Fibroblast of the aortic adventitia (primary cell): ENCODE data around the gene CHST12. TPM values are rescaled to one million over a fixed set of nuclear protein-coding genes. Genes with fewer than 3 reads are reported as not detected.
"Not testable (repeated sequence)": the region's sequence is repeated elsewhere in the genome, so short reads cannot be mapped to it uniquely, and the experiment has no call there.

Experiments
- DNase-seq: peaks from one replicate; pipeline ENCODE4 v3.0.0-alpha.2; 2010; ENCODE audit warnings: low read depth
- H3K4me3 ChIP-seq: 2 replicates; pipeline ENCODE4 v1.5.1; 2011; ENCODE audit warnings: low read depth, mild to moderate bottlenecking, control low read depth, low read length, moderate library complexity
- total RNA-seq: library from RNA; depleted of rRNA; stranded (reverse); fragments of >200 nt; gene quantifications from 2 replicates; pipeline ENCODE4 v1.2.3, GENCODE V29; 2012; ENCODE audit warnings: low replicate concordance
- TF ChIP-seq, protein P1 (sequence below): IDR thresholded peaks from 2 replicates; pipeline ENCODE4 v1.5.1; 2011; ENCODE audit warnings: mild to moderate bottlenecking, low read length, control low read depth, inconsistent platforms; ENCODE audit not compliant: insufficient read depth

The CHST12 gene
- total RNA-seq, 1 donor = 4.2 TPM

DNA sequence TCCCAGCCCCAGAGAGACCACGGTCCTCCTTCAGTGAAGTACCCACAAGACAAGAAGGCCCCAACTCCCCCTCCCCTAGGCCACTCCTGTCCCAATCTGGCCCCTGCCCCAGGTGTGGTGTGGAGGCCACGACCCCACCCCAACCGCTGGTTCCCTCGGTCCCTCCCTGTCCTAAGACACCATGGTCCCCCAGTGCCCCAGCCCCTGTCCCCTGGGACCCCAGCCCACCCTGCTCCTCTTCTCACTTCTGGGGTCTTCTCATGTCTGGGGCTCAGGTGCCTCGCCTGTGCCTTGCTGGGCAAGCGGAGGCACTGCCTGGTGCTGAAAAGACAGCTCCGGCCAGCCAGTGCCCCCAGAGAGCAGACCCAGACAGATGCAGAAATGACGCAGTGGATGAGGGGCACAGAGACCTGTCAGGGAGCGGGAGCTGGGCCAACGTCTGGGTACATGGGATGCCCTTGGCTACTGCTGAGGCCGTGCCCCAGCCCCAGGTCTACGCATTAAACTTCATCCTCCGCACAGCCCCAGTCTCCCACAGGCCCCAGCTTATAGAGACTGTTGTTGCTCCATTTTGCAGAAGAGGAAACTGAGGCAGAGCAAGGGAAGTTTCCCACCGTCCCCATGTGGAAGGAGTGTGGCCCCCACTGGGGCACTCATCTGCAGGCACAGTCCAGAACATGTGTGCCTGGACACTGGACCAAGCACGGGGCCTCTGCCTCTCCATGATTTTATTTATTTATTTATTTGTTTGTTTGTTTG is 58.0 kb downstream of the CHST12 start:
- DNase-seq = no peak
- TF ChIP-seq, protein P1, sequence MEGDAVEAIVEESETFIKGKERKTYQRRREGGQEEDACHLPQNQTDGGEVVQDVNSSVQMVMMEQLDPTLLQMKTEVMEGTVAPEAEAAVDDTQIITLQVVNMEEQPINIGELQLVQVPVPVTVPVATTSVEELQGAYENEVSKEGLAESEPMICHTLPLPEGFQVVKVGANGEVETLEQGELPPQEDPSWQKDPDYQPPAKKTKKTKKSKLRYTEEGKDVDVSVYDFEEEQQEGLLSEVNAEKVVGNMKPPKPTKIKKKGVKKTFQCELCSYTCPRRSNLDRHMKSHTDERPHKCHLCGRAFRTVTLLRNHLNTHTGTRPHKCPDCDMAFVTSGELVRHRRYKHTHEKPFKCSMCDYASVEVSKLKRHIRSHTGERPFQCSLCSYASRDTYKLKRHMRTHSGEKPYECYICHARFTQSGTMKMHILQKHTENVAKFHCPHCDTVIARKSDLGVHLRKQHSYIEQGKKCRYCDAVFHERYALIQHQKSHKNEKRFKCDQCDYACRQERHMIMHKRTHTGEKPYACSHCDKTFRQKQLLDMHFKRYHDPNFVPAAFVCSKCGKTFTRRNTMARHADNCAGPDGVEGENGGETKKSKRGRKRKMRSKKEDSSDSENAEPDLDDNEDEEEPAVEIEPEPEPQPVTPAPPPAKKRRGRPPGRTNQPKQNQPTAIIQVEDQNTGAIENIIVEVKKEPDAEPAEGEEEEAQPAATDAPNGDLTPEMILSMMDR = no peak
- no peak overlapping the region for H3K4me3 ChIP-seq

DNA sequence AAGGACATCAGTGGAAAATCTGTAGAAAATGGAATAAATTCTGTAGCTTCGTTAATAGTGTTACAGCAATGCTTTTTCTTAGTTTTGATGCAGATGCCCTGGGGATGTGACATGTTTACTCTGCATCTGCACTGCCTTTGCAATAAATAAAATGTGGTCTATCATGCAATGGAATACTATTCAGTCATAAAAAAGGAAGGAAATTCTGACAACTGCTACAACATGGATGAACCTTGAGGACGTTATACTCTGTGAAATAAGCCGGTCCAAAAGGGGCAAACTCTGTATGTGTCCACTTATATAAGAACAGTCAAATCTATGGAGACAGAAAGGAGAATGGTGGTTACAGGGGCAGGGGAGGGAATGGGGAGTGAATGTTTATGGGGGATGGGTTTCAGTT is 59.3 kb downstream of the CHST12 start:
- H3K4me3 ChIP-seq = no peak overlapping the region
- TF ChIP-seq, protein P1 = no peak
- no peak for DNase-seq

DNA sequence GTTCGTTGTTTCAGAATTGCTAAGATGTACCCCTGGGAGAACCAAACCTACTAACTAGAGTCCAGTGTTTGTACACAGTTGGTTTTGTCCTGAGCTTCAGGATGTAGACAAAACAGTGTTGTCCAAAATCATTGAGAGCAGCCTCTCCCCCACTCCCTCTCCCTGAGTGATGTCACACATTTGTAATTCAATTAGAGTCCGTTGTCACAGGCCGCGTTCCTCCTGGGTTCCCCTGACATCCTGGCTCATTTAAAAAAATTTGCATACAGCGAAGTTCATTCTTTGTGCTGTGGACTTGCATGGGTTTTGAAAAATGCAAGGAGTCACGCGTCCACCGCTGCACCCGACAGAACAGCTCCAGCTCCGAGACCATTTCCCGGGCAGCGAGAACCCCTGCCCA is 62.5 kb downstream of the CHST12 start:
- DNase-seq = no peak
- TF ChIP-seq, protein P1 = no peak
- no peak overlapping the region for H3K4me3 ChIP-seq

DNA sequence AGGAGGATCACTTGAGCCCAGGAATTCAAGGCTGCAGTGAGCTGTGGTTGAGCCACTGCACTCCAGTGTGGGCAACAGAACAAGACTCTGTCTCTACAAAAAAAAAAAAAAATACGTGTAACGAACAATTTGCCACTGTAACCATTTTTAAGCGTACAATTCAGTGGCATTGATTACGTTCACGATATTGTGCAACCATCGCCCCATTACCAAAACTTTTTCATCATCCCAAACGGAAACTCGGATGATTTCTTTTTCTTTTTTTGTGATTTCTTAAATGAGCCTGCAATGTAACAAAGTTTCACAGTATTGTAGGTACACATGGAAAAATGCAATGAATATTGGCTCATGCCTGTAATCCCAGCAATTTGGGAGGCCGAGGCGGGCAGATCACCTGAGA is 63.3 kb downstream of the CHST12 start:
- TF ChIP-seq, protein P1 = no peak
- no peak overlapping the region for H3K4me3 ChIP-seq
- no peak for DNase-seq

DNA sequence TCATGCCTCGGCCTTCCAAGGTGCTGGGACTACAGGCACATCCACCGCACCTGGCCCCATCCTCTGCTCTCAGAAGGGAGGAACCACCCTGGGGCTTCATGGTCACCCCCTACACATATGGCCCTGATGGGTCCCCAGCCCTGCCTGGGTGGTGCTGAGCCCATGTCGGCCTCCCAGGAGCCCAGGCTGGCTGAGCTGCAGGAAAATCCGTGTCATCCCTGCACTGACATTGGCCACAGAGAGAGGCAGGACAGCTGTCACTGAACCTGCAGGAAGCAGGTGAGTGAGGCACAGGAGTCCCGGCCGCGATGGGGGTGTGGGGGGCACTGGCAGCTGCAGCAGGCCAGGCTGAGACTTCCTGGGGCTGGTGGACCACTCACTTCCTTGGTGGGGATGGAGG is 64.8 kb downstream of the CHST12 start:
- no peak overlapping the region for H3K4me3 ChIP-seq
- DNase-seq = no peak
- TF ChIP-seq, protein P1 = no peak

DNA sequence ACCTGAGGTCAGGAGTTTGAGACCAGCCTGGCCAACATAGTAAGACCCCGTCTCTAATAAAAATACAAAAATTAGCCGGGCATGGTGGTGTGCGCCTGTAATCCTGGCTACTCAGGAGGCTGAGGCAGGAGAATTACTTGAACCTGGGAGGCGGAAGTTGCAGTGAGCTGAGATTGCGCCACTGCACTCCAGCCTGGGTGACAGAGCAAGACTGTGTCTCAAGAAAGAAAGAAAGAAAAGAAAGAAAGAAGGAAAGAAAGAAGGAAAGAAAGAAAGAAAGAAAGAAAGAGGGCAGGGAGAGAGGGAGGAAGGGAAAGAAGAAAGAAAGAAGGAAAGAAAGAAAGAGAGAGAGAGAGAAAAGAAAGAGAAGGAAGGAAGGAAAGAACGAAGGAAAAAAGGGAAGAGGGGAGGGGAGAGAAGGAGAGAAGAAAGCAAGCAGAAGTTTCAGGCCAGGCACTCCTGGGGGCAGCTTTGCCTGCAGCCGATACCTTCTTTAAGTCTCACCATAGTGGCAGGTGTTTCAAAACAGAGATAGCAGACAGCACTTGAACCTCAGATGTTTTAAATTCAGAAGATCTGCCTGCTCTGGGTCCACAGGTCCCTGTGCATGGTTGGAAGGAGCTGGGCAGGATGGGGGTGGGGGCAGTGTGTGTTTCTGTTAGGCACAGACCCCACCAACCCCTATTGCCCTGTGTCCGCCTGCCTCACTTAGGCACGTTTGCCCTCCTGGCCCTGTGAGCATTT is 66.2 kb downstream of the CHST12 start:
- not testable (repeated sequence) for DNase-seq, H3K4me3 ChIP-seq

DNA sequence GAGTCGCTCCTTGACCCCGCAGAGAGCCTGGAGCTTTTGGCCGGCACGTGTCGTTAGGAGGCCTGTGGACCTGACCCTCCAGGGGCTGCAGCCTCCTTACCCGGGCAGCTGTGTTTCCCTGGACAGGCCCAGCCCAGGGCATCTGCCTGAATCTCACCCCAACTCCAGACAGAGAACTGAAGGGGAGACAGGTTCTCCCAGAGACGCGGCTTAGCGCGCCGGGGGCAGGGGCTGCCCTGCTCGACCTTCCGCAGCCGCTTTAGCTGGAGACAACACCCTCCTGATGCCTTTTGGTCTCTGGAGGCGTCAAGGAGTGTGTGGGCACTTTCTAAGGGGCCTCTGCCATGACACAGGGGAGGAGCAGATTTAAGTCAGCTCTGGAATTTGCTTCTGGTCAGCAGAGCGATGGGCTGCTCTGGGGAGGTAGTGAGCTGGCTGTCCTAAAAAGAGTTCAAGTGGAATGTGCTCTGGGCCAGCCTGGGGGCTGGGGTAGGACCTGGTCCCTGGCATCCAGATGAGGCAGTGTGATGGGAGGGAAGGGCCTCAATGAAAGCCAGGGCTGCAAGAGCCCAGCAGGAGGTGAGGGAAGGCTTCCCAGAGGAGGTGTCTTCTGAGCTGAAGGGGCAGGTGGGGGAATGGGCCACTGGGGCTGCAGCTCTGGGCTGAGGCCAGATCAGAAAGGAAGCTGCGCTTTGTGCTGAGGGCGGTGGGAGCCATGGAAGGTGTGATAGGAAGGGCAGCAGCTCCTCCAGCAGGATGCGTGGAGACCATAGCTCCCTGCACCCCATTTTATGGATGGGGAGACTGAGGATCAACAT is 67.0 kb downstream of the CHST12 start:
- H3K4me3 ChIP-seq = no peak overlapping the region
- TF ChIP-seq, protein P1 = no peak
- no peak for DNase-seq
